BJ (cell line): ENCODE measurements around the gene RNPEPL1. TPM values are rescaled to one million over a fixed set of nuclear protein-coding genes. Genes with fewer than 3 reads are reported as not detected.

Experiments
- CTCF ChIA-PET: fragments of 350-600 bp; formaldehyde crosslinking; extraction: SDS; loops from one replicate; lab custom pipeline; 2021; ENCODE audit warnings: antibody characterized with exemption, inconsistent platforms; lab: Yijun Ruan, JAX
- POLR2A ChIA-PET: fragments of 300-600 bp; sonication (Branson Sonifier 250); formaldehyde crosslinking; extraction: SDS; loops from one replicate; lab custom pipeline; 2021; ENCODE audit warnings: antibody characterized with exemption; lab: Charles Lee
- DNase-seq: peaks from one replicate; pipeline ENCODE4 v3.0.0-alpha.2; 2011; ENCODE audit warnings: low read depth
- H3K27me3 ChIP-seq: 2 replicates; pipeline ENCODE4 v1.6.0; 2011; ENCODE audit warnings: low read length; ENCODE audit not compliant: control insufficient read depth, insufficient read depth
- H3K36me3 ChIP-seq: 2 replicates; pipeline ENCODE4 v1.5.1; 2011; ENCODE audit warnings: low read length; ENCODE audit not compliant: control insufficient read depth, insufficient read depth
- H3K4me3 ChIP-seq: 2 replicates; pipeline ENCODE4 v1.5.1; 2011; ENCODE audit warnings: low read depth, mild to moderate bottlenecking, control low read depth, low read length
- CTCF ChIP-seq: IDR thresholded peaks from 2 replicates; pipeline ENCODE4 v1.5.1; 2011; ENCODE audit warnings: low read depth, mild to moderate bottlenecking, control low read depth, inconsistent platforms, low read length, moderate library complexity; ENCODE audit not compliant: insufficient read depth
- polyA plus RNA-seq: library from polyadenylated mRNA; depleted of rRNA; stranded (reverse); fragments of >200 nt; gene quantifications from 2 replicates; pipeline ENCODE4 v1.2.3, GENCODE V29; 2011

RNPEPL1 gene
- polyA plus RNA-seq, 1 experiment, result 12.7 TPM

- no peak for TF ChIP-seq CTCF
- ChIA-PET CTCF (interaction anchor here (0.8 kb wide), 1 partner anchor 12 kb away, joined by 3 read pairs; no protein-coding TSS in a partner anchor), POLR2A (no interaction called here)
- H3K27me3 ChIP-seq, result no peaks in the 10 kb centered on the region
- H3K36me3 ChIP-seq, result no peaks in the 10 kb centered on the region
- no peak for DNase-seq
- no peak overlapping the region for H3K4me3 ChIP-seq
Observed at GRCh38 chr2:240605867-240606743, 37.8 kb downstream of the RNPEPL1 start.

- Histone ChIP-seq H3K4me3 (no peak overlapping the region), H3K36me3 (no peaks in the 10 kb centered on the region), H3K27me3 (no peaks in the 10 kb centered on the region)
- POLR2A ChIA-PET, result no interaction called here
- no peak for TF ChIP-seq CTCF
- CTCF ChIA-PET, result no interaction called here
- DNase-seq, result no peak
Observed at GRCh38 chr2:240611601-240612210, 43.4 kb downstream of the RNPEPL1 start.

DNA sequence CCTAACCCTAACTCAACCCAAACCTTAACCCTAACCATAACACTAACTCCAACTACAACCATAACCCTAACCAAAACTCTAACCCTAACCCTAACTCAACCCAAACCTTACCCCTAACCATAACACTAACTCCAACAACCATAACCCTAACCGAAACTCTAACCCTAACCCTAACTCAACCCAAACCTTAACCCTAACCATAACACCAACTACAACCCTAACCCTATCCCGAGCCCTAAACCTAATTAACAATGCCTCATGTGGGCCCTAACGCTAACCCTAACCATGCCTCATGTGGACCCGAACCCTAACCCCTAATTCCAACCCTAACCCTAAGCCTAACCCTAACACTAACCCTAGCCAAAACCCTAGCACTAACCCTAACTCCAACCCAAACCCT, 45.5 kb downstream of the RNPEPL1 start:
- H3K27me3 ChIP-seq, result no peaks in the 10 kb centered on the region
- H3K4me3 ChIP-seq, result no peak overlapping the region
- ChIA-PET CTCF (no interaction called here), POLR2A (no interaction called here)
- no peak for TF ChIP-seq CTCF
- H3K36me3 ChIP-seq, result no peaks in the 10 kb centered on the region
- no peak for DNase-seq

DNA sequence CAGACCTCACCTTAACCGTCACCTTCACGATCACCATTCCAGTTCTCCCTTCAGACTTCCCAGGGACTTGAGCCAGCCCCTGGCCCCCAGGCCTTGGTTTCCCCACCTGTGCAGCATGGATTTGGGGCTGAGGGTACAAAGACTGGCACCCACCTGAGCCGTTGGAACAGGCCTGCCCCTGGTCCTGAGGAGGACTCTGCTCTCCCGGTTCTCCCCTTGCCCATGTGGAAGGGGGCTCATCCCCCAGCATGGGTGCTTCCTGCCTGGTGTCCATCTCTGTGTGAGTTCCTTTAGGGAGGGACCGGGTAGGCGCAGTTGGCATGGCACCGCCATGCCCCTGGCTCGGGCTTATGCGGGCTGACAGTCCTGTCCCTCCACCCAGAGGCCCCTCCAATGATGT, 46.1 kb downstream of the RNPEPL1 start:
- ChIA-PET POLR2A (no interaction called here), CTCF (no interaction called here)
- Histone ChIP-seq H3K4me3 (no peak overlapping the region), H3K36me3 (no peaks in the 10 kb centered on the region), H3K27me3 (no peaks in the 10 kb centered on the region)
- DNase-seq, result no peak
- TF ChIP-seq CTCF, result no peak

DNA sequence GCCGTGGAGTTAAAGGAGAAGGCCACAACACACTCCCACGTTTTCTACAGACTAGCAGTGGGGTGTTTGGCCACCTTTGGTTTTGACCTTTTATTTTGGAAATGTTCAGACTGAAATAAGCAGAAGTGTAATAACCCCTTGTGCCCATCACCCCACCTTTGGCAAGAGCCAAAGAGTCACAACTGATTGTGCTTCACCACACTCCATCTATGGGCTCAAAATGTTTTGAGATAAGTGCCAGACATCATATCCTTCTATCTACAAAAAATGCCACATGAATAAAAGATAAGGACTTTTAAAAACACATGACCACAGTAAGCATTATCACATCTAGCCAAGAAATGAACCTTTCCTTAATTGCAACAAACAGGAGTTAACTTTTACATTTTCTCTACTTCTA, 47.1 kb downstream of the RNPEPL1 start:
- H3K27me3 ChIP-seq, result no peaks in the 10 kb centered on the region
- H3K4me3 ChIP-seq, result no peak overlapping the region
- ChIA-PET CTCF (no interaction called here), POLR2A (no interaction called here)
- no peak for TF ChIP-seq CTCF
- no peak for DNase-seq
- no peaks in the 10 kb centered on the region for H3K36me3 ChIP-seq
